ENCODE measurements around the gene ADAMTS5.

DNA sequence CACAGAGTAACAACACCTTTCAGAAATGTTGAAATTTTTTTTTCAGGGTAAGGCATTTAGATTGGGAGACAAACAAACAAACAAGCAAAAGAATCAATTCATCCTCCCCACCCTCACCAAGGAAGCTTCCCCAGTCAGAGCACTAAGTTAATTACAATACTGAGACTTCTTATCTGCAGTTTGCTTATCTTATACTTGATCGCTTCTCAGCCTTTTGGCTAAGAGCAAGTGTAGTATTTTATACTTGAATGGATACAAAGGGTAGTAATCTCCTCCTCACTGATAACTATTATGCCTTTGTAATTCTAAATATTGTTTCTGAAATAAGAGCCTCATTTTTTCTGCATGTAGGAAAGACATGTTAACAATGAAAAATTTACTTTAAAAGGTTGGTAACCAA, 54.4 kb downstream of the ADAMTS5 start:
- TF ChIP-seq EP300 (IDR thresholded peaks at IDR 0.05) = no peak
- TF ChIP-seq, protein P1, sequence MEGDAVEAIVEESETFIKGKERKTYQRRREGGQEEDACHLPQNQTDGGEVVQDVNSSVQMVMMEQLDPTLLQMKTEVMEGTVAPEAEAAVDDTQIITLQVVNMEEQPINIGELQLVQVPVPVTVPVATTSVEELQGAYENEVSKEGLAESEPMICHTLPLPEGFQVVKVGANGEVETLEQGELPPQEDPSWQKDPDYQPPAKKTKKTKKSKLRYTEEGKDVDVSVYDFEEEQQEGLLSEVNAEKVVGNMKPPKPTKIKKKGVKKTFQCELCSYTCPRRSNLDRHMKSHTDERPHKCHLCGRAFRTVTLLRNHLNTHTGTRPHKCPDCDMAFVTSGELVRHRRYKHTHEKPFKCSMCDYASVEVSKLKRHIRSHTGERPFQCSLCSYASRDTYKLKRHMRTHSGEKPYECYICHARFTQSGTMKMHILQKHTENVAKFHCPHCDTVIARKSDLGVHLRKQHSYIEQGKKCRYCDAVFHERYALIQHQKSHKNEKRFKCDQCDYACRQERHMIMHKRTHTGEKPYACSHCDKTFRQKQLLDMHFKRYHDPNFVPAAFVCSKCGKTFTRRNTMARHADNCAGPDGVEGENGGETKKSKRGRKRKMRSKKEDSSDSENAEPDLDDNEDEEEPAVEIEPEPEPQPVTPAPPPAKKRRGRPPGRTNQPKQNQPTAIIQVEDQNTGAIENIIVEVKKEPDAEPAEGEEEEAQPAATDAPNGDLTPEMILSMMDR (IDR thresholded peaks at IDR 0.05) = no peak

All from tibial nerve (tissue), 4 donors.